Eye (tissue), 1 donor: ENCODE results near the gene SMARCB1.

Source experiments
- DNase-seq: peaks from one replicate; pipeline ENCODE4 v3.0.0-alpha.2; 2015

Gene SMARCB1

GRCh38 chr22:23804781-23805291 lies 18.1 kb downstream of the SMARCB1 start:
- no peak for DNase-seq

GRCh38 chr22:23806837-23807236 lies 20.1 kb downstream of the SMARCB1 start:
- DNase-seq: no peak

- no peak for DNase-seq
Observed at GRCh38 chr22:23812378-23812777, 25.6 kb downstream of the SMARCB1 start.

GRCh38 chr22:23815541-23816155 lies 28.9 kb downstream of the SMARCB1 start:
- no peak for DNase-seq

GRCh38 chr22:23816156-23816976 lies 29.6 kb downstream of the SMARCB1 start:
- DNase-seq: no peak

GRCh38 chr22:23817146-23817545 lies 30.4 kb downstream of the SMARCB1 start:
- no peak for DNase-seq

- DNase-seq: no peak
Observed at GRCh38 chr22:23818541-23818940, 31.8 kb downstream of the SMARCB1 start.

- DNase-seq: no peak
Observed at GRCh38 chr22:23820748-23821211, 34.0 kb downstream of the SMARCB1 start.

GRCh38 chr22:23822101-23822671 lies 35.4 kb downstream of the SMARCB1 start:
- no peak for DNase-seq

GRCh38 chr22:23823331-23823791 lies 36.6 kb downstream of the SMARCB1 start:
- no peak for DNase-seq

GRCh38 chr22:23824476-23825245 lies 37.9 kb downstream of the SMARCB1 start:
- DNase-seq: no peak

GRCh38 chr22:23825246-23825905 lies 38.6 kb downstream of the SMARCB1 start:
- no peak for DNase-seq

GRCh38 chr22:23826510-23827350 lies 40.0 kb downstream of the SMARCB1 start:
- no peak for DNase-seq

GRCh38 chr22:23827351-23827995 lies 40.7 kb downstream of the SMARCB1 start:
- no peak for DNase-seq

GRCh38 chr22:23828800-23829680 lies 42.3 kb downstream of the SMARCB1 start:
- DNase-seq: no peak

- DNase-seq: peak; percentile 44
Observed at GRCh38 chr22:23829845-23830372, 43.1 kb downstream of the SMARCB1 start.

- no peak for DNase-seq
Observed at GRCh38 chr22:23831261-23831660, 44.5 kb downstream of the SMARCB1 start.

- DNase-seq: no peak
Observed at GRCh38 chr22:23831781-23832180, 45.0 kb downstream of the SMARCB1 start.
